ENCODE measurements around the gene ADGRL1.
A peak's percentile ranks its signal among the peaks of the same experiment; 100 is the strongest.
"Not testable (repeated sequence)": the region's sequence is repeated elsewhere in the genome, so short reads cannot be mapped to it uniquely, and the experiment has no call there.

Gene ADGRL1

GRCh38 chr19:14196105-14196504 lies 9.9 kb downstream of the ADGRL1 start:
- peak in 14 of 58 donors; percentile 6 to 65 (median 22) for DNase-seq

GRCh38 chr19:14195216-14195615 lies 10.8 kb downstream of the ADGRL1 start:
- peak in 1 of 58 donors; percentile 16 for DNase-seq

- DNase-seq = no peak
These were observed 16.6 kb downstream of the ADGRL1 start for GRCh38 chr19:14189415-14189814.

GRCh38 chr19:14188086-14188485 lies 17.9 kb downstream of the ADGRL1 start:
- DNase-seq = not testable (repeated sequence)

GRCh38 chr19:14187561-14187960 lies 18.4 kb downstream of the ADGRL1 start:
- DNase-seq = no peak

GRCh38 chr19:14186684-14187083 lies 19.3 kb downstream of the ADGRL1 start:
- DNase-seq = not testable (repeated sequence)

GRCh38 chr19:14185691-14186090 lies 20.3 kb downstream of the ADGRL1 start:
- not testable (repeated sequence) for DNase-seq

GRCh38 chr19:14185158-14185557 lies 20.8 kb downstream of the ADGRL1 start:
- DNase-seq = no peak

GRCh38 chr19:14183741-14184350 lies 22.1 kb downstream of the ADGRL1 start:
- DNase-seq = no peak

- peak in 4 of 58 donors; percentile 7 to 77 (median 26) for DNase-seq
These were observed 23.5 kb downstream of the ADGRL1 start for GRCh38 chr19:14182476-14182875.

- DNase-seq = no peak
These were observed 24.1 kb downstream of the ADGRL1 start for GRCh38 chr19:14181906-14182305.

GRCh38 chr19:14181199-14181598 lies 24.8 kb downstream of the ADGRL1 start:
- not testable (repeated sequence) for DNase-seq

- DNase-seq = no peak
These were observed 28.4 kb downstream of the ADGRL1 start for GRCh38 chr19:14177496-14178074.

GRCh38 chr19:14175351-14175792 lies 30.6 kb downstream of the ADGRL1 start:
- no peak for DNase-seq

GRCh38 chr19:14174883-14175282 lies 31.1 kb downstream of the ADGRL1 start:
- DNase-seq = no peak

GRCh38 chr19:14168993-14169392 lies 37.0 kb downstream of the ADGRL1 start:
- no peak for DNase-seq

- DNase-seq = no peak
These were observed 37.6 kb downstream of the ADGRL1 start for GRCh38 chr19:14168259-14168972.

GRCh38 chr19:14167576-14168138 lies 38.3 kb downstream of the ADGRL1 start:
- DNase-seq = no peak

GRCh38 chr19:14166999-14167575 lies 38.9 kb downstream of the ADGRL1 start:
- no peak for DNase-seq

- no peak for DNase-seq
These were observed 39.8 kb downstream of the ADGRL1 start for GRCh38 chr19:14165990-14166830.
